Dermis microvascular lymphatic vessel endothelial cell (primary cell): ENCODE results near the gene STRA6. TPM values are rescaled to one million over a fixed set of nuclear protein-coding genes. Genes with fewer than 3 reads are reported as not detected.
"Not testable (repeated sequence)": the region's sequence is repeated elsewhere in the genome, so short reads cannot be mapped to it uniquely, and the experiment has no call there.

Experiments
- DNase-seq, 2 donors: peaks; one replicate each; pipeline versions ENCODE4 v3.0.0 to v3.0.0-alpha.2; 2010; ENCODE audit warnings: low read depth in 2 of 2
- total RNA-seq: library from RNA; depleted of rRNA; stranded (reverse); fragments of >200 nt; gene quantifications from 2 replicates; pipeline ENCODE4 v1.2.1, GENCODE V29; 2014

Gene STRA6
- total RNA-seq, 1 donor from 2014 or later = under 0.01 TPM

DNA sequence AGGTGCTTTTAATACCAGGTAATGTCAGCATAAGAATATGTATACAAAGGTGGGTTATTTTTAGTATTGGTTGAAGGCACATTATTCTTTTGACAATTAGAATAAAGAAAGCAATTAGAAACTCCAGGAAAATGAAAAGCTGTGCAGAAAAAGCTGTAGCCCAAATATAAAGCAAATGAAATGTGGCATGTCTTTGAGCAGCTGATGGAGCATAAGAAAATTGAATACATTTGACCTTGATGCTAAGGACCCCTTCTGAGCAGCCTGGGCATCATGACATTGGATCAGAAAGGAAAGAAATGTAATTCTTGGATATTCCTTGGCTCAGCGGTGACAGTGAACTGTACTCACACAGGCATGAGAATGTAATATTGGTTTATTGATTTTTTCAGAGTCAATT, 37.1 kb downstream of the STRA6 start:
- DNase-seq = no peak

GRCh38 chr15:74162195-74162536, 40.4 kb downstream of the STRA6 start:
- DNase-seq = not testable (repeated sequence)

DNA sequence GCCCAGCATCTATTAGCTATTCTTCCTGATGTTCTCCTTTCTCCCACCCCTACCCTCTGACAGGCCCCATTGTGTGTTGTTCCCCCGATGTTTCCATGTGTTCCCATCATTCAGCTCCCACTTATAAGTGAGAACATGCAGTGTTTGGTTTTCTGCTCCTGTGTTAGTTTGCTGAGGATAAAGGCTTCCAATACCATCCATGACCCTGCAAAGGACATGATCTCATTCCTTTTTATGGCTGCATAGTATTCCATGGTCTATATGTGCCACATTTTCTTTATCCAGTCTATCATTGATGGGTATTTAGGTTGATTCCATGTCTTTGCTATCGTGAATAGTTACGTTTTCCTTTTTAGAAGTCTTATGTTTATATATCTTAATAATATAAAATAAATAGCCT, 42.2 kb downstream of the STRA6 start:
- DNase-seq = not testable (repeated sequence)

DNA sequence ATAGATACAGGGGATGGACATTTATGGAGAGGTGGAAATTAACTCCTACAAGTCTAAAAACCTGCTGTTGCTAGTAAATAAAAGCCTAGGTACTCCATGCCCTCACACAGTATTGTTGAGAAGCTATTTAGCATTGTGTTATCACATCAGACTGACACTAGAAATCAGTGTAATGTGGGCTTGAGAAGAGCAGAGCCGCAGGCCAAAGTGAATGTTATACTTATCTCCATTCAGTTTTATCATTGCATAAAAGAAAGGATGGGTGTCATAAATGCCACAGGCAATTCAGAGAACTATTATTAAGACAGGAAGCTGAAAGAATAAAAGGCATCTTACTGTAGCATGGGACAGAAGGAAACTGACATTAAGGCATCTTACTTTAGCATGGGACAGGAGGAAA, 42.8 kb downstream of the STRA6 start:
- no peak for DNase-seq

DNA sequence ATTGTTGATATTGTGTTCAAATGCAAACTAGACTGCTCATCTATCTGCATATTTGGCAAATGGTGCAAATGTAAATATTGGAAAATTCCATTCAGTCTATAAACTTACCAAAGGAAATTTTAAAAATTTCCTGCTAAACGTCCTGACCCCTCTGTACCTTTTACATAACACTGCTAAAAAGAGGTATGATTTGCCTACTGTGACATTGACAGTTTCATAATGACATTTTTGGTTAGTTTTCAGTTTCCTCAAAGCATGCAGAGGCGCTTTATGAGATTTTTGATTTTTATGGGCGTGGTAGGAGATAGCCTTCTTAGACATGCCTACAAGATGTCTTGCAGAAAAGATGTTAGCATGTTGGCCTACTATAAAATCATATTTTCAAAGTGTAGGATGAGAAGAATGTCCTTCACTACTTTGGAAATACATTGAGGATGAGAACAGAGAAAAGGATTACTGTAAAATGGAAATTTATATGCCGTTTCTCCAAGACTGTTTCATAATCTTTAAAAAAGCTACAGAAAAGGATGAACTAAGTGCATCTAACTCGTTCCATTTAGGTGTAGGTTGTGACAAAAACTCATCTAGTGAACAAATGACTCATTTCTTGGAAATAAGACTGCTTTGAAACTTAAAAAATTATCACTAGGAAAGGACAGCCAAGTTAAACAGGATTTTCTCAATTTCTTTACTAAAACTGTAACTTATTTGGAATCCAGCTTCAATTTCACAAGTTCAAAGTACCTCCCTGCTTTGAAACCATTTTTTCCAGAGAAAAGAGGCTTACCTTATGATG, 43.5 kb downstream of the STRA6 start:
- no peak for DNase-seq

GRCh38 chr15:74157868-74158827, 44.4 kb downstream of the STRA6 start:
- no peak for DNase-seq

DNA sequence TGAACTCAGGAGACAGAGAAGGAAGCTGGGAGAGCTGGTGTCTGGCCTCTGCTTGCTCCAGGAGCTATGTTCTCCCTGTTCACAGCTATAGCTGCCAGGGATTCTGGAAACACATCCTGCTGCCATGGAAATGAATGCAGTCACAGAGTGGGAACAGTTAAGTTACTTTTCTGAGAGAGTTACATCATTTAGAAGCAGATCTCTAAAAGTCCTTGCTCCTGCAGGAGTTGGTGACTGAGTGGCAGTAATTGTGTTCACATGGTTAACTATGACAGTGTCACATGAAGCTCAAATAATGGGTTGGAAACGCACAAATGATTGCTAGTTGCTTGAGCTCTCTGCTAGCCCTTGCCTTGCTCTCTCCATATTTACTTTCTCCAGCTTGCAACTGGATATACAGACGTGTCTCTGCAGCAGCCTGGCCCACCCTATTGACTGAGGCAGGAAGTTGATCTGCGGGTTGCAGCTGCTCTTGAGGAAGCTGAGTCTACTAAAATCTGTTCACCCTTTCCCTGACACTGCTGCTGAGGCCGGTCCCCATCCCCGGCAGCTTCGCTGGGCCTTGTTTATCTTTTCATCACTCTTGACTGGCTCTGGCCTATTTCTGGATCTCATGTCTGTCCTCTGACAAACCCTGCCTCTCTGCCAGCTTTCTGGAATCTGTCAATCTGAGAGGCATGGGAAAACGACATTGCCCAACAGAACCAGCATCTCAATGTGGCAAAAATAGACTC, 45.7 kb downstream of the STRA6 start:
- DNase-seq = peak in 1 of 2 donors; percentile 21

DNA sequence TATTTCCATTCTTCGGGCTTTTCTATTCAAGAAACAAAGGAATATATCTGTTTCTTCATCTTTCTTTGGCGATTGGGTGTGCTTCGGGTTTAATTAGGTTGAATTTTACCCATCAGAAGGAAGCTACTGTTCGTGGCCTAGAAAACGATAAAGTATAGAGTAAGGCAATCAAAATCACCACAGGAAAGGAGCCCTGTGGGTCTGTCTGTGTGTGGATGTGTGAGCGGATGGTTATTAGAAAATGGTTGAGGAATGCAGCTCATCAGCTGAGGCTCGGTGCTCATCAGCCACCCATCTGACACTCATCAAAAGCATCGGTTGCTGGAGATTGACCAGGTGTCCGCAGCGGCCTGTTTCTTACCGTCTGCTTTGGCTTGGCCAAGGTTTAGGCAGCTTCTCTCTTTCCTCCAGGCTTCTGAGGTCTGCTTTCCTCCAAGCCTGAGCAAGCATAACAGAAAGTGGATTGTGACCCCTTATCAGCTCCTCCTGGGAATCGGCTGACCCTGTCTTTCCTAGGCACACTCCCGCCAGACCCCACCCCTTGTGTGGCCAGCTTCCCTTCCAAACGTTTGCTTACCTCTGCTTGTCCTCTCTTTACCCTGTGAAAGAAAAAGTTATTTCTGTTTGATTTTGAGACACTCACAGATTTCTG, 46.7 kb downstream of the STRA6 start:
- no peak for DNase-seq

GRCh38 chr15:74147051-74147450, 55.5 kb downstream of the STRA6 start:
- no peak for DNase-seq

GRCh38 chr15:74146277-74146800, 56.2 kb downstream of the STRA6 start:
- DNase-seq = no peak

- no peak for DNase-seq
Observed at GRCh38 chr15:74144153-74144775, 58.3 kb downstream of the STRA6 start.

DNA sequence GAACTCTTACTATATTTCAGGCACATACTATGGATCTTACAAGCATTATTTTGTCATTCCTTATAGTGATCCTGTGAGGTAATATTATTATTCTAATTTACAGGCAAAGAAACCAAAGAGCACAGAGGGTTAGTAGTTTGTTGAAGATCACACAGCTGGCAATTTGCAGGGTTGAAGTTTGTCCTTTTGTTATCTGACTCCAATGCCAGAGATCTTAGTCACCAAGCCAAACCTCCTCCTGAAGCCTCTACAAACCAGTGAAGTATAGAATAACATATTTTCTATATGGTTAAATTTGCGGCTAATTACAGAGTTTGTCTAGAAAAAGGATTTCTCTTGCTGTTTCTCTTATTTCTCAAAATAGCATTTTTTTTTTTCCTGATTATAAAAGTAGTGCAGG, 61.0 kb downstream of the STRA6 start:
- no peak for DNase-seq

DNA sequence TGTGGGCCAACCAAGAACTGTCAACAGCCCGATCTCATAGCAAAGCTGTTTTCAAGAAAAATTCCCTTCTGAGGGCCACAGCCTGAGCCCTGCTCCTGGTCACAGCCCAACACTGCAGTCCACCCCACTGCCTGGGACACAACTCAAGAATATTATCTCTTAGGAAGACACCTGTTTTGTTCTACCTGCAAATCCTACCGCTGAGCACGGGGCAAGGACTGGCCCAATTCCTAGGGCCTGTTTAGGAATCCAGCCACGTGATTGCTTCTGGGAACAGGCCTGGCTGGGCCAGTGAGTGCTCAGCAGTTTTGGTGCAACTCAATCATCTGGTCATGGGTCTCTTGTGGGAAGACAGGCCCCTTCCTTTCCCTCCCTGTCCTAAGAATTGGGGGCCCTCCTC, 63.9 kb downstream of the STRA6 start:
- DNase-seq = no peak

DNA sequence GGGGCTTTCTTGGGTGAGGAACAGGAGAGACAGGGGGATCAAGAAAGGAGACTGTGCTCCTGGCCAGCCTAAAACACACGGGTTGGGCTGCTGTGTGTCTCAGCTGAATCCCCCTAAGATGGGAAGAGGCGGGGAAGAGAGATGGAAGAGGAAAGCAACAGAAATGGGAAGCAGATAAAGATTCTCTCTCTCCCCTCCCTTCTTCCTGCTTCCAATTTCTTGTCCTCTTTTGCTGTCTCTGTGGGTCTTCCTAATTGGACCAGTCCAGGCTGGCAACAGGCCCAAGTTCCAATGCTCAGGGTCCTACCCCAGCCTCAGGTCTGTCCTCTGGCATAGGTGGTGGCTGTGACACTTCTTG, 65.1 kb downstream of the STRA6 start:
- no peak for DNase-seq

DNA sequence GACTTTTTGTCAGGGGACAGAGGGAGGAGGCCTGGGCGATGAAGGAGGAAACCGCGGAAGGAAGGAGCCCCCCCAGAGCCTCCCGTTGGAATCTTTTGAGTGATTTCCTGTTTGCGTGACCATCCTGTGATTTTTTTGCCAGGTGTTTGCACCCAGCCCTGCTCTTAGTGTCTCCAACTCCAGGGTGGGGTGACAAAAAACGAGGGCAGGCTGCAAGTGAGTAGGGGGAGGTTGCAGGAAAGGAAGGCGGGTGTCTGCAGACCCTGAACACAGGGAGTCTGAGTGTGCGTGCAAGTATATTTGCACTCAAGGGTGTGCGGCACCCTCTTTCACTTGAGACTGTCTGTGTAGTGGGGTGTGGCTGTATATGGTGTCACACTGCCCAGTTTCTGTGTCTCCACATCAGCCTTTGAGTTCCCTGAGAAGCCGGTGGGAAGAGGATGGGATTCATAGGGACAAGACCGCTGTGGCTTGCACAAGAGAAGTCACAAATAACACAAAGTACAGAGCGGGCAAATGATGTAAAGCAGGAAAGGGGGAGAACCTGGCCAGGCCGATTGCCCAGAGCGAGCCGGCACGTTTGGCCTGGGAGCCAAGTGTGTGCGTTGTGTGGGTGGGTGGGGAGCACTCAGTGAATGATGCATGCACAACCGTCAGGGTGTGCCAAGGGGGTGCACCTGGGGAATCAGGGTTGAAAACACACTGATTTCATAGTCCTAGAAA, 65.6 kb downstream of the STRA6 start:
- DNase-seq = peak in 1 of 2 donors; percentile 26

GRCh38 chr15:74136540-74136813, 66.1 kb downstream of the STRA6 start:
- no peak for DNase-seq

DNA sequence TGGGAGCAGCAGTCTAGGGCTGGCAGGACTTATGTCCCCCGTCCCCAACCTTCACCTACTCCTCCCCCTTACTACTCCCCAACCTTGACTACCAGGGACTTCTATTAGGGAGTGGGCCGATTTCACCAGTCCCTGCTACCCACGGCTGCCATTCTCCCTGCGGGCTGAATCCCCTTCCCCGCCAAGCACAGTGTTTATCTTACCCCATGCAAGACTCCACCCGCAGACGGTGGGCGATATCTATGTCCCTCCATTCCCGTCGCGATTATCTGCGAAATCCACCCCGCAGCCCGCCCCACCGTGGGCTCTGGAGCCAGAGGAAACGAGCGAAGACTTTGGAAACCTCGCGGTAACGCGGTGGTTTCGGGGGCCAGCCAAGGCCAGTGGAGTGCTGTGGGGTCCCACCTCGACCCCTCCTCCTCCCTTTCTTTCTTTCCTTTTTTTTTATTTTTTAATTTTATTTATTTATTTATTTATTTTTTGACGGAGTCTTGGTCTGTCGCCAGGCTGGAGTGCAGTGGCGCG, 67.5 kb downstream of the STRA6 start:
- DNase-seq = no peak

DNA sequence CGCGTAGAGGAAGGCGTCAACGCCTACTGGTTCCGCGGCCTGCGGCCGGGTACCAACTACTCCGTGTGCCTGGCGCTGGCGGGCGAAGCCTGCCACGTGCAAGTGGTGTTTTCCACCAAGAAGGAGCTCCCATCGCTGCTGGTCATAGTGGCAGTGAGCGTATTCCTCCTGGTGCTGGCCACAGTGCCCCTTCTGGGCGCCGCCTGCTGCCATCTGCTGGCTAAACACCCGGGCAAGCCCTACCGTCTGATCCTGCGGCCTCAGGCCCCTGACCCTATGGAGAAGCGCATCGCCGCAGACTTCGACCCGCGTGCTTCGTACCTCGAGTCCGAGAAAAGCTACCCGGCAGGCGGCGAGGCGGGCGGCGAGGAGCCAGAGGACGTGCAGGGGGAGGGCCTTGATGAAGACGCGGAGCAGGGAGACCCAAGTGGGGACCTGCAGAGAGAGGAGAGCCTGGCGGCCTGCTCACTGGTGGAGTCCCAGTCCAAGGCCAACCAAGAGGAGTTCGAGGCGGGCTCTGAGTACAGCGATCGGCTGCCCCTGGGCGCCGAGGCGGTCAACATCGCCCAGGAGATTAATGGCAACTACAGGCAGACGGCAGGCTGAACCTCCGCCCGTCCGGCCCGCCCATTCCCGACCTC, 68.1 kb downstream of the STRA6 start:
- peak in 1 of 2 donors; percentile 15 for DNase-seq

- DNase-seq = no peak
Observed at GRCh38 chr15:74133694-74134386, 68.7 kb downstream of the STRA6 start.
